Choroid plexus epithelial cell (primary cell): Measurements from ENCODE around the gene ZNF213.

ENCODE experiments used
- DNase-seq: peaks from one replicate; pipeline ENCODE4 v3.0.0-alpha.2; 2010; ENCODE audit warnings: low read depth
- H3K4me3 ChIP-seq: 2 replicates; pipeline ENCODE4 v1.5.1; 2011; ENCODE audit warnings: low read depth, mild to moderate bottlenecking, control low read depth, low read length, moderate library complexity
- TF ChIP-seq, protein P1 (sequence below): conservative IDR thresholded peaks from 2 replicates; pipeline ENCODE4 v1.5.1; 2011; ENCODE audit warnings: low read depth, mild to moderate bottlenecking, control low read depth, inconsistent platforms, low read length, moderate library complexity

ZNF213 gene

DNA sequence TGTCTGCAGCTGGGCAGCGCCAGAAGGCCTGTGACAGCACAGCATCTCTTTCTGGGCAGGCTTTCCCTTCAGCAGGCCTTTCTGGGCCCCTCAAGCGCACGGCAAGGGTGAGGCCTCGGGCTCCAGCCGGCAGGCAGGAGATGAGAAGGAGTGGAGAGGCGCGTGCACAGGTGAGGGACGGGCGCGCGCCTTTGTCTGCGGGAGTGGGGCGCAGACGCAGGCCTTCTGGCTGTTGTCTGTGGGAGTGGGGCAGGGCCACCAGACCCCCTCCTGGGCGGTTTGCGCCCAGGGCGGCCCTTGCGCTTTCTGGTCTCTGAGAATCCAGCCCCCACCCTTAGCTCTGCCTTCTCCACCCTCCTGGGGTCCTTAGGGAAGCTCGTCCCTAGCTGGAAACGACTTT lies 16.0 kb upstream of the ZNF213 start:
- DNase-seq, result no peak
- TF ChIP-seq, protein P1, sequence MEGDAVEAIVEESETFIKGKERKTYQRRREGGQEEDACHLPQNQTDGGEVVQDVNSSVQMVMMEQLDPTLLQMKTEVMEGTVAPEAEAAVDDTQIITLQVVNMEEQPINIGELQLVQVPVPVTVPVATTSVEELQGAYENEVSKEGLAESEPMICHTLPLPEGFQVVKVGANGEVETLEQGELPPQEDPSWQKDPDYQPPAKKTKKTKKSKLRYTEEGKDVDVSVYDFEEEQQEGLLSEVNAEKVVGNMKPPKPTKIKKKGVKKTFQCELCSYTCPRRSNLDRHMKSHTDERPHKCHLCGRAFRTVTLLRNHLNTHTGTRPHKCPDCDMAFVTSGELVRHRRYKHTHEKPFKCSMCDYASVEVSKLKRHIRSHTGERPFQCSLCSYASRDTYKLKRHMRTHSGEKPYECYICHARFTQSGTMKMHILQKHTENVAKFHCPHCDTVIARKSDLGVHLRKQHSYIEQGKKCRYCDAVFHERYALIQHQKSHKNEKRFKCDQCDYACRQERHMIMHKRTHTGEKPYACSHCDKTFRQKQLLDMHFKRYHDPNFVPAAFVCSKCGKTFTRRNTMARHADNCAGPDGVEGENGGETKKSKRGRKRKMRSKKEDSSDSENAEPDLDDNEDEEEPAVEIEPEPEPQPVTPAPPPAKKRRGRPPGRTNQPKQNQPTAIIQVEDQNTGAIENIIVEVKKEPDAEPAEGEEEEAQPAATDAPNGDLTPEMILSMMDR, result no peak
- H3K4me3 ChIP-seq, result no peak overlapping the region

DNA sequence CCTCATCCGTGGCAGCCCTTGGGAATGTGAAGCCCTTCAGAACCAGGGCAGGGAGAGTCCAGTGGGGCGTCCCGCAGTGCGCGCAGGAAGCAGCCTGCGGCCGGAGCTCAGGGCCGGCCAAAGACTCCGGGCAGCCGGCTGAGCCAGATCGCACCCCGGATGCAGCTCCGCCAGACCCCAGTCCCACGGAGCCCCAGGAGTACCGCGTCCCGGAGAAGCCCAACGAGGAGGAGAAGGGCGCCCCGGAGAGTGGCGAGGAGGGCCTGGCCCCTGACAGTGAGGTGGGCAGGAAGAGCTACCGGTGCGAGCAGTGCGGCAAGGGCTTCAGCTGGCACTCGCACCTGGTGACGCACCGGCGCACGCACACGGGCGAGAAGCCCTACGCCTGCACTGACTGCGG lies 15.5 kb upstream of the ZNF213 start:
- DNase-seq, result no peak
- no peak overlapping the region for H3K4me3 ChIP-seq
- TF ChIP-seq, protein P1, result no peak

DNA sequence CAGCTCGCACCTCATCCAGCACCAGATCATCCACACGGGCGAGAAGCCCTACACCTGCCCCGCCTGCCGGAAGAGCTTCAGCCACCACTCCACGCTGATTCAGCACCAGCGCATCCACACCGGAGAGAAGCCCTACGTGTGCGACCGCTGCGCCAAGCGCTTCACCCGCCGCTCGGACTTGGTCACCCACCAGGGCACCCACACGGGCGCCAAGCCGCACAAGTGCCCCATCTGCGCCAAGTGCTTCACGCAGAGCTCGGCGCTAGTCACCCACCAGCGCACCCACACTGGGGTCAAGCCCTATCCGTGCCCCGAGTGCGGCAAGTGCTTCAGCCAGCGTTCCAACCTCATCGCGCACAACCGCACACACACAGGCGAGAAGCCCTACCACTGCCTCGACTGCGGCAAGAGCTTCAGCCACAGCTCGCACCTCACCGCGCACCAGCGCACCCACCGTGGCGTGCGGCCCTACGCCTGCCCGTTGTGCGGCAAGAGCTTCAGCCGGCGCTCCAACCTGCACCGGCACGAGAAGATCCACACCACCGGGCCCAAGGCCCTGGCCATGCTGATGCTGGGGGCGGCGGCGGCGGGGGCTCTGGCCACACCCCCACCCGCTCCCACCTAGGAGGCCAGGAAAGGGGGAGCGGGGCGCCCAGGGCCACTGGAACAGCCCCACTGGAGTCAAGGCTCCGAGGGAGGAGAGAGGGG lies 15.0 kb upstream of the ZNF213 start:
- H3K4me3 ChIP-seq, result no peak overlapping the region
- TF ChIP-seq, protein P1, result no peak

DNA sequence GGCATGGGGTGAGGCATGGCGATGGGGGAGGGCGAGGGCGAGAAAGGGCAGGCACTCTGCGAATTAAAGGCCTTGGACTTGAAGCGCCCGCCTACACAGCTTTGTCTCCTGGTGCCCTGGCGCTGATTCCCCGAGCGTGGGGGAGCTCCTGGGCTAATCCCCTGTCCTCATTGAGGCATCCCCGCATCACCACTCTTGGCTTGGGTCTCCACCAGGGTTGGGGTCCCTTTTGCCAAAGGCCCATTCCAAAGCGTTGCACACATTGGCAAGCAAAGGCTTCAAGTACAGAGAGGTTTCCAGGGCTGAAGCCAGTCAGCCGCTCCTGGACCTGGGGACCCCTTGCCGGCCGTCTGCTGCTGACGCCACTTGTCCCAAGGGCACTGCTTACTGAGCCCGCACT lies 14.4 kb upstream of the ZNF213 start:
- no peak for DNase-seq
- TF ChIP-seq, protein P1, result no peak
- no peak overlapping the region for H3K4me3 ChIP-seq

More for the DNA sequence above, 15.0 kb upstream of the ZNF213 start:
- no peak for DNase-seq

DNA sequence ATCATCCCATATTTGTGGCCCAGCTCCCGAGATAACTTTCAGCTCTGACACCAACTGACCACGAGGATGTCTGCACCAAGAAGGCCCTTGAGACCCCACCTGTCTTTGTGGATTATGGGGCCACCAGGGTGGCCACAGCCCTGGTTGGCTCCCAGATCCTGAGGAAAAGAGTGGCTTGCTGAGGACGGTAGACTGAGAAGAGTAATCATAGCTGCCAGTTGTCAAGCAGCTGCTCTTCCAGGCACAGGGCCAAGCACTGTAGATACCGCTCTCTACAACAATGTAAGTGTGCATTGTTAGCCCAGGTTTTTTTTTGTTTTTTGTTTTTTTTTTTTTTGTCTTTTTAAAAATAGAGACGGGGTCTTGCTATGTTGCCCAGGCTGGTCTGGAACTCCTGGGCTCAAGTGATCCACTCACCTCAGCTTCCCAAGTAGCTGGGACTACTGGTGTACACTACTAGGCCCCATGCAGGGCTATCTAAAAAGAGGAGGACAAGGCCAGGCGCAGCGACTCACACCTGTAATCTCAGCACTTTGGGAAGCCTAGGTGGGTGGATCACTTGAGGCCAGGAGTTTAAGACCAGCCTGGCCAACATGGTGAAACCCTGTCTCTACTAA lies 12.9 kb upstream of the ZNF213 start:
- TF ChIP-seq, protein P1, result no peak
- H3K4me3 ChIP-seq, result no peak overlapping the region
- peak; percentile 36 for DNase-seq

DNA sequence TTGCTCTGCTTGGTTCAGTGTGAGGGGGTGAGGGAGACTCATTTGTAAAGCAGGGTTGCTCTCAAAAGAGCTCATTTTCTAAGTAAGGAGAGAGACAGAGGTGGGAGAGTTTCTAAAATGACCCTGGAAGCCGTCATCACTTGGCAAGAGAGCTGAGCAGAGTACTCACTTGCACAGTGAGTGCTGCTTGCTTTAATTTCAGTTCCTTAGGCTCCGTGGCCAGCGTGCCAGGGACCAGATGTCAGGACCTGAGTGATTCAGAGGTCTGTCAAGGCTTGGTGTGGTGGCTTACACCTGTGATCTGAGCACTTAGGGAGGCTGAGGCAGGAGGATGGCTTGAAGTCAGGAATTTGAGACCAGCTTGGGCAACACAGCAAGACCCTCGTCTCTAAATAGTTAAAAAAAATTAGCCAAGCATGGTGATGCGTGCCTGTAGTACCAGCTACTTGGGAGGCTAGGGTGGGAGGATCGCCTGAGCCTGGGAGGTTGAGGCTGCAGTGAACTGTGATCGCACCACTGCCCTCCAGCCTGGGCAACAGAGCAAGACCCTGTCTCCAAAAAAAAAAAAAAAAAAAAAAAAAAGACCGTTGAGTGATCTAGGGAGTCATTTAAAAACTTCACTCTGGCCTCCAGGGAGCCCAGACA lies 11.8 kb upstream of the ZNF213 start:
- DNase-seq, result no peak
- no peak overlapping the region for H3K4me3 ChIP-seq
- TF ChIP-seq, protein P1, result no peak
